Measurements from ENCODE around the gene PLSCR3. TPM values are rescaled to one million over a fixed set of nuclear protein-coding genes. Genes with fewer than 3 reads are reported as not detected.

The PLSCR3 gene
- polyA plus RNA-seq, 1 donor = 27.7 TPM

GRCh38 chr17:7406235-7406825, 12.0 kb upstream of the PLSCR3 start:
- DNase-seq (ENCODE audit: low read depth) = no peak

DNA sequence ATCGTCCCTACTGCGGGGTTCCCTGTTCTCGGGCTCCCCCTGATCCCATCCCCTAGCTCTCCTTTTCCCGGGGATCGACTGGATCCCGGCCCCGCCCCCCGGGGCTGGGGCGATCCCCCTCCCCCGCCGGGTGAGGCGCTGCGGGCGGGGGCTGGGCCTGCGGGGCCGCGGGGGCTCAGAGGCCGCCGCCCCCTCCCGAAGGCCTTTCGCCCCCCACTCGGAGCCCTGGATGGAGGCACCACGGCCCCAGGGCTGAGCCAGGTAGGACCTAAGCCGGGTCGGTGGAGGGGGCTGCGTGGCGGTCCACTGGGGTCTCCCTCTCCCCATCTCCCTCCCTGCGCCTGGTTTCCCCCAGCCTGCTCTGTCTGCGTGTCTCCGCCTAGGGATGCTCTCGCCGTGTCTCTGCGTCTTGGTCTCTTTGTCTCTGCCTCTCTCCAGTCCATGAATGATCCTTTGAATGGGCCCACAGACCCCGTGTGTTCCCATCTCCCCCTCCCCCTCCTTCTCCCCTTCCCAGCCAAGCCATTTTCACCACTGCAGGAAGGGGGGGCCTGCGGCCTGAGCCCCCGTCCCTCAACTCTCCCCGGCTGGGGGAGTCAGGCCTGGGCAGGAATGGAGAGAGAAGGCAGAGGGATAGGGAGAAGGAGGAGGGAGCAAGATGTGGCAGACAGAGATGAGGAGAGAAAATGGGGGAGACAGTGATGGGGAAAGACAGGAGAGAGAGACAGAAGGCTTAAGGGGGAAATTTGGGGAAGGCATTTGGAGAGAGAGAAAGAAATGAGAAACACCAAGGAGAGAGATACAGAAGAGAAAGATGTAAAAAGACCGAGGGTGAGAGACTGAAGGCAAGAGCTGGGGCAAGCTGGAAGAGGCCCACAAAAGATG, 11.3 kb upstream of the PLSCR3 start:
- no peak for DNase-seq (ENCODE audit: low read depth)

DNA sequence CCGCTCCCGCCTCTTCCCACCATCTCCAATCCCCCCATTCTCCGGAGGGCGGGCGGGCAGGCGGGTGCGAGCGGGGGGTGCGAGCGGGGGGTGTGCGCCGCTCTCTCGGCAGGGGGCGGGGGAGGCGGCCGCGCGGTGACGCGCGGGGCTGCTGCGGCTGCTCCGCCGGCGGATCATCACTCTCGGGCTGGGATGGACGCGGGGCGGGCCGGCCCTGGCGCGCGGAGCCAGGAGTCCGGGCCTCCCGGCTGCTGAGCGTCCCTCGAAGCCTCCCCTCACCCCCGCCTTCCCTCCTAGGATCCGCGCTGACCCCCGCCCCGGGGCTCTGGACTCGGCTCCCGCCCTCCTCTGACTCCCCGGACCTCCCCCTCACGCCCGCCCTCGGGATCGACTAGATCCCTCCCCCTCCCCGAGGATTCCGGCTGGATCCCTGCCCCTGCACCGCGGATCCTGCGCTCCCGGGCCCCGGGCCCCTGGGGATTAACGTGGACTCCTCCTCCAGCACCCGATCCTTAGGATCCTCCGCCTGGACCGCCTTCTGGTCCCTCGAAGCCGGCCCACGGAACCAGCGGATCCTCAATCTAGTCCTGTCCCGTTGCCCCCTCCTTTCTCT, 10.5 kb upstream of the PLSCR3 start:
- DNase-seq (ENCODE audit: low read depth) = no peak

DNA sequence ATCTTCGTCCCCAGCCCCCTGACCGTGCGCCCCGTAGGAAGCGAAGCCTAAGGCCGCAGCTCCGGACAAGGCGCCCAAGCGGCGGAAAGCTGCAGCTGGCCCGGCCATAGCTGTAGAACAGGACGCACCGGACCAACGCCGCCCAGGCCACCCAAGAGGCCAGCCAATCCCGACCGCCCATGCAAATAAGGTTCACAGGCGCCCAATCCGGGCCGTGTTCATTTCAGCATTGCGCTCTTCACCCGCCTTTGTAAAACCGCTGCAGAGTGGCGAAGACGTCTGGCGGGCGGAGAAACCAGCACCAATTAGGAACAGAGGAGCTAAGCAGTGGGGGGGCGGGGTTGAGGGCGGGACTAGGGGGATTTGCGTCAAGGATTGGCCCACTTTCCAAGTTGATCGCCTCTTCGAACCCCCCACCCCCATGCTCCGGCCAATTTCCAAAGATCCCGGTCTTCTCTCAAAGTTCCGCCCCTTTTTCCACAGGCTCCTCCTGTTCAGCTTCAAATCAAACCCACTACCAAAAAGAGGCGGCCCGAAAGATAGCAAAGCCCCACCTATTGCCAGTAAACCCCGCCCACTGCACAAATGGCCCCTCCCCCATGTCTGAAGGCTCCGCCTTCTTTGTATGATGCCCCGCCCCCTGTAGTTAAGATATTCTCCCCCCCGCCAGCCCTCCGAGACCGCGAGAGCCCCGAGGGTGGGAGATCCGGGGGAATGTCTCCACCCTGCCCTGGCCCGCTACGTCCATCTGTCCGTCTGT, 9.8 kb upstream of the PLSCR3 start, which contains the start of gene TMEM256:
Gene TMEM256 (minus strand): TSS at position 121 of the 760 bp plus-strand sequence. CDS start 13 bp downstream, at position 108.
- DNase-seq (ENCODE audit: low read depth) = peak; percentile 97

- DNase-seq (ENCODE audit: low read depth) = no peak
Measured at GRCh38 chr17:7403727-7403976, 9.3 kb upstream of the PLSCR3 start.

GRCh38 chr17:7403043-7403726, 8.9 kb upstream of the PLSCR3 start:
- no peak for DNase-seq (ENCODE audit: low read depth)

GRCh38 chr17:7398612-7399011, 4.3 kb upstream of the PLSCR3 start:
- DNase-seq (ENCODE audit: low read depth) = no peak

DNA sequence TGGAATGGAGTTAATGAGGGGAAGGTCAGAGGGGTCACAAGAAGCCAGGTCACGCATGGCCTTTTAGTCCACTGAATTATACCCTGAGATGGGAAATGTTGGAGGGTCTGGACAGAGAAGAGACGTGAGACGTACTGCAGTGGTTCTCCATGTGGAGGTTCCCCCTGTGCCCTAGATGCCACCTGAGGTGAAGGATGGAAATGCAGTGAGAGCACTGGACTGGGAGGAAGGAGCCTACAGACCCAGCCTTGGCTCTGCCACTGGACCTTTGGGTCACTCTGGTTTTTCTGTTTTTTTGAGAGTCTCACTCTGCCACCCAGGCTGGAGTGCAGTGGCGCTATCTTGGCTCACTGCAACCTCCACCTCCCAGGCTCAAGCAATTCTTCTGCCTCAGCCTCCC, 1.8 kb upstream of the PLSCR3 start:
- DNase-seq (ENCODE audit: low read depth) = no peak

- no peak for DNase-seq (ENCODE audit: low read depth)
Measured at GRCh38 chr17:7393613-7394451, 493 bp downstream of the PLSCR3 start.

GRCh38 chr17:7392696-7393612, 1.4 kb downstream of the PLSCR3 start:
- DNase-seq (ENCODE audit: low read depth) = no peak

- DNase-seq (ENCODE audit: low read depth) = no peak
Measured at GRCh38 chr17:7391307-7391706, 3.0 kb downstream of the PLSCR3 start.

DNA sequence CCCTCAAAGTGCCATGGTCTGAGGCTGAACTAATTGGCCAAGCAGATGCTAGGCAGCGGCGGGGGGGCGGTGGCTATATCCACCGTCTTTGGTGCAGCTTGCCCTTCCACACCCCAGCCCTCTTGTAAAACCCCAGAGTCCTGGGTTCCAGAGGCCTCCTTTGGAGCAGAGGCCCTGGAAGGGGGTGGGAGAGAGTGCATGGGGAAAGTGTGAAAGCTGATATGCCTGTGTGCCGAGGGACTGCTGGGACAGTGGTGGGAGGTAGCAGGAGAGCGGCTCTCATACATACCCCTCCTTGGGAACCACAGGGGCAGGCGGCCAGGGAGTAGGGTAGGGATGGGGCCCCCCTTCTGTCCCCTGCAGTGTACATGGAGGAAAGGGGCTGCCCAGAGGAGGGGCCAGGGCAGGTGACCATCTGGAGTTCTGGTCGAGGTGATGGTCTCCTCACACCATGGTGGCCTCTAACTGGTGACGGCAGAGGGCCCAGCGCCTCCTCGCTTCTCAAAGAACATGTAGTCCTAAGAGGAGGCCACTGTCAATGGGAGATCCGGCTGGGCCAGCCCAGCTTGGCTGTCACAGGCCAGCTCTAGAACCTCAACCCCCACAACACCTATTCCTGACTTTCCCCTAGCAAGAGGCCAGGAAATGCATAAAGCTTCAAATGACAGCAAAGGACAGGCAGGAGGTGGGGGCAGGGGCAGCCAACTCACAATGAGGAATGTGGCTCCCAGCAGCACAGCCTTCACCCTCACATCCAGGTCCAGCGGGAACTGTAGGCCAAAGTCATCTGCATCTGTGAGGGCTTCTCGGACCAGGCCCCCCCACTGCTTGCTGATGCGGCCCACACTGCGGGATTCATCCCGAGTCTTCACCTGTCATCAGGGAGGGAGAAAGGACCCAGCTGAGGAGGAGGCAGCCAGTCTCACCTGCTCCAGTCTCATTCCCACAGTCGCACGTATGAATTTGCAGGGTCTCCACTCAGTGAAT, 4.1 kb downstream of the PLSCR3 start:
- DNase-seq (ENCODE audit: low read depth) = no peak

GRCh38 chr17:7388856-7389255, 5.5 kb downstream of the PLSCR3 start:
- DNase-seq (ENCODE audit: low read depth) = no peak

- no peak for DNase-seq (ENCODE audit: low read depth)
Measured at GRCh38 chr17:7384489-7385081, 9.7 kb downstream of the PLSCR3 start.

DNA sequence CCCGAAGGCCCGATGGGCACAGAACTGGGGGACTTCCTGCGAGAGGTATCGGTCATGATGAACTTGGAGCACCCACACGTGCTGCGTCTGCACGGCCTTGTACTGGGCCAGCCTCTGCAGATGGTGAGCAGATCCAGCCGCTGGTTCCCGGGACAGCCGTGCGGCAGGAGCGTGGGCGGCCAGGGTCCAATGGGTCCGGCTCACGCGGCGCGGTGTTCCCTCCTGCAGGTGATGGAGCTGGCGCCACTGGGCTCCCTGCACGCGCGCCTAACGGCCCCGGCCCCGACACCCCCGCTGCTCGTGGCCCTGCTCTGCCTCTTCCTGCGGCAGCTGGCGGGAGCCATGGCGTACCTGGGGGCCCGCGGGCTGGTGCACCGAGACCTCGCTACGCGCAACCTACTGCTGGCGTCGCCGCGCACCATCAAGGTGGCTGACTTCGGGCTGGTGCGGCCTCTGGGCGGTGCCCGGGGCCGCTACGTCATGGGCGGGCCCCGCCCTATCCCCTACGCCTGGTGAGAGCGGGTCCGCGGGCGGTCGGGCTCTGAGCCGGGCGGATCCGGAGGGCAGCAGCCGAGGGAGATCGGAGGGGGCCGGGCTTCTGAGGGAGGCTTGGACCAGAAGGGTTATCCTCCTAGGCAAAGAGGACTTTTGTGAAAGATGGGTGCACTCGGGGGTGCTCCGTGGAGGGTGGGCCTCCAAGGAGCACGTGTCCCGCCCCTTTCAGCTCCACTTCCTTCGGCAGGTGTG, 10.4 kb downstream of the PLSCR3 start:
- no peak for DNase-seq (ENCODE audit: low read depth)

GRCh38 chr17:7383371-7383741, 11.0 kb downstream of the PLSCR3 start:
- no peak for DNase-seq (ENCODE audit: low read depth)

- DNase-seq (ENCODE audit: low read depth) = no peak
Measured at GRCh38 chr17:7382901-7383300, 11.4 kb downstream of the PLSCR3 start.

All from forelimb muscle (tissue), 1 donor.